Smooth muscle cell (in vitro differentiated cells): ENCODE data around the gene ANKMY1. TPM values are rescaled to one million over a fixed set of nuclear protein-coding genes. Genes with fewer than 3 reads are reported as not detected.

Experiments used
- DNase-seq: peaks from one replicate; lab custom pipeline; 2025; ENCODE audit not compliant: unreplicated experiment; lab: John Stamatoyannopoulos, UW
- H2AFZ ChIP-seq: fragments of 200-600 bp; sonication (generic); 2 replicates; pipeline ENCODE4 v1.6.0; 2016; ENCODE audit warnings: antibody characterized with exemption, low read depth, mild to moderate bottlenecking
- H3F3A ChIP-seq: fragments of 200-600 bp; sonication (generic); 2 replicates; pipeline ENCODE4 v1.6.0; 2017; ENCODE audit warnings: antibody characterized with exemption, low read depth
- H3K27ac ChIP-seq: fragments of 200-600 bp; sonication (generic); 2 replicates; pipeline ENCODE4 v1.5.1; 2016; ENCODE audit warnings: low read depth, mild to moderate bottlenecking
- H3K27me3 ChIP-seq: fragments of 200-600 bp; sonication (generic); 2 replicates; pipeline ENCODE4 v1.6.1; 2016; ENCODE audit warnings: low read depth, mild to moderate bottlenecking
- H3K36me3 ChIP-seq: fragments of 200-600 bp; sonication (generic); 2 replicates; pipeline ENCODE4 v1.5.1; 2016; ENCODE audit warnings: low read depth
- H3K4me1 ChIP-seq: fragments of 200-600 bp; sonication (generic); 2 replicates; pipeline ENCODE4 v1.5.1; 2016; ENCODE audit warnings: low read depth
- H3K4me2 ChIP-seq: fragments of 200-600 bp; sonication (generic); 2 replicates; pipeline ENCODE4 v1.6.0; 2016; ENCODE audit warnings: mild to moderate bottlenecking
- H3K4me3 ChIP-seq: fragments of 200-600 bp; sonication (generic); 2 replicates; pipeline ENCODE4 v1.5.1; 2016; ENCODE audit warnings: mild to moderate bottlenecking
- H3K79me2 ChIP-seq: fragments of 200-600 bp; sonication (generic); 2 replicates; pipeline ENCODE4 v1.6.0; 2016; ENCODE audit warnings: low read depth, mild to moderate bottlenecking
- H3K9ac ChIP-seq: fragments of 200-600 bp; sonication (generic); 2 replicates; pipeline ENCODE4 v1.6.0; 2016; ENCODE audit warnings: low read depth
- H3K9me3 ChIP-seq: fragments of 200-600 bp; sonication (generic); replicated peaks from 2 replicates; pipeline ENCODE4 v1.5.1; 2016; ENCODE audit warnings: low read depth
- H4K20me1 ChIP-seq: fragments of 200-600 bp; sonication (generic); 2 replicates; pipeline ENCODE4 v1.6.0; 2016; ENCODE audit warnings: low read depth
- WGBS: methylation state at CpG from one replicate; pipeline ENCODE4 v1.1.7; 2016; ENCODE audit warnings: low lambda C conversion rate; 5-methylcytosine and 5-hydroxymethylcytosine counted together
- polyA plus RNA-seq: library from polyadenylated mRNA; unstranded; fragments of >200 nt; fragmentation: Nextera tagmentation; extraction: Ambion mirVana; gene quantifications from 2 replicates; pipeline ENCODE4 v1.2.1, GENCODE V29; 2016
- total RNA-seq: library from RNA; depleted of rRNA; stranded (reverse); fragments of >200 nt; gene quantifications from 2 replicates; pipeline ENCODE4 v1.2.3, GENCODE V29; 2014
- TF ChIP-seq, protein P1 (sequence below): fragments of 200-600 bp; sonication (generic); IDR thresholded peaks from 2 replicates; pipeline ENCODE4 v1.5.1; 2017; ENCODE audit warnings: borderline replicate concordance, mild to moderate bottlenecking, antibody characterized with exemption; ENCODE audit not compliant: insufficient read depth, poor library complexity, severe bottlenecking

ANKMY1 gene
- total and polyA plus RNA-seq, 2 experiments from 2014 or later, result 6.4 to 8.7 TPM

GRCh38 chr2:240526521-240526920 is 31.3 kb downstream of the ANKMY1 start:
- Histone ChIP-seq H3K4me2 (no peak overlapping the region), H2AFZ (no peak overlapping the region), H3K9me3 (peaks cover 6% of the 10 kb centered on the region), H3K9ac (no peak overlapping the region), H3K27me3 (no peaks in the 10 kb centered on the region), H3F3A (no peaks in the 10 kb centered on the region), H3K79me2 (no peaks in the 10 kb centered on the region), H3K4me1 (no peaks in the 10 kb centered on the region), H4K20me1 (no peaks in the 10 kb centered on the region), H3K4me3 (no peak overlapping the region), H3K27ac (no peak overlapping the region), H3K36me3 (peaks cover 6% of the 10 kb centered on the region)
- TF ChIP-seq, protein P1, sequence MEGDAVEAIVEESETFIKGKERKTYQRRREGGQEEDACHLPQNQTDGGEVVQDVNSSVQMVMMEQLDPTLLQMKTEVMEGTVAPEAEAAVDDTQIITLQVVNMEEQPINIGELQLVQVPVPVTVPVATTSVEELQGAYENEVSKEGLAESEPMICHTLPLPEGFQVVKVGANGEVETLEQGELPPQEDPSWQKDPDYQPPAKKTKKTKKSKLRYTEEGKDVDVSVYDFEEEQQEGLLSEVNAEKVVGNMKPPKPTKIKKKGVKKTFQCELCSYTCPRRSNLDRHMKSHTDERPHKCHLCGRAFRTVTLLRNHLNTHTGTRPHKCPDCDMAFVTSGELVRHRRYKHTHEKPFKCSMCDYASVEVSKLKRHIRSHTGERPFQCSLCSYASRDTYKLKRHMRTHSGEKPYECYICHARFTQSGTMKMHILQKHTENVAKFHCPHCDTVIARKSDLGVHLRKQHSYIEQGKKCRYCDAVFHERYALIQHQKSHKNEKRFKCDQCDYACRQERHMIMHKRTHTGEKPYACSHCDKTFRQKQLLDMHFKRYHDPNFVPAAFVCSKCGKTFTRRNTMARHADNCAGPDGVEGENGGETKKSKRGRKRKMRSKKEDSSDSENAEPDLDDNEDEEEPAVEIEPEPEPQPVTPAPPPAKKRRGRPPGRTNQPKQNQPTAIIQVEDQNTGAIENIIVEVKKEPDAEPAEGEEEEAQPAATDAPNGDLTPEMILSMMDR, result no peak
- no peak for DNase-seq
- 75% methylated on average over 4 of the region's 4 CpGs for WGBS

- H3K36me3 ChIP-seq, result no peaks in the 10 kb centered on the region
- H3K4me3 ChIP-seq, result no peak overlapping the region
- H3K79me2 ChIP-seq, result no peaks in the 10 kb centered on the region
- H3K27me3 ChIP-seq, result peaks cover under 1% of the 10 kb centered on the region
- H4K20me1 ChIP-seq, result no peaks in the 10 kb centered on the region
- H3K9me3 ChIP-seq, result no peaks in the 10 kb centered on the region
- no peak overlapping the region for H2AFZ ChIP-seq
- no peak overlapping the region for H3K9ac ChIP-seq
- H3K4me2 ChIP-seq, result no peak overlapping the region
- no peaks in the 10 kb centered on the region for H3K4me1 ChIP-seq
- no peak overlapping the region for H3K27ac ChIP-seq
- H3F3A ChIP-seq, result no peaks in the 10 kb centered on the region
- no peak for DNase-seq
- 97% methylated on average over 6 of the region's 6 CpGs for WGBS
- TF ChIP-seq, protein P1, result no peak
Observed at GRCh38 chr2:240525802-240526201, 32.0 kb downstream of the ANKMY1 start.

GRCh38 chr2:240524963-240525718 is 32.6 kb downstream of the ANKMY1 start:
- TF ChIP-seq, protein P1, result no peak
- H3K4me1 ChIP-seq, result no peaks in the 10 kb centered on the region

More at GRCh38 chr2:240524963-240525718, 32.6 kb downstream of the ANKMY1 start:
- Histone ChIP-seq H3K79me2 (no peaks in the 10 kb centered on the region), H4K20me1 (no peaks in the 10 kb centered on the region), H2AFZ (no peak overlapping the region), H3K4me3 (no peak overlapping the region), H3K9me3 (no peaks in the 10 kb centered on the region), H3K27me3 (peaks cover 6% of the 10 kb centered on the region), H3K4me2 (no peak overlapping the region), H3F3A (no peaks in the 10 kb centered on the region), H3K27ac (no peak overlapping the region), H3K9ac (no peak overlapping the region), H3K36me3 (no peaks in the 10 kb centered on the region)
- over 99% methylated on average over 7 of the region's 8 CpGs for WGBS
- no peak for DNase-seq
